Chondrocyte (in vitro differentiated cells): ENCODE measurements around the gene OR52K1. TPM values are rescaled to one million over a fixed set of nuclear protein-coding genes. Genes with fewer than 3 reads are reported as not detected.

ENCODE experiments used
- DNase-seq: peaks from one replicate; pipeline ENCODE4 v3.0.0; 2021; ENCODE audit warnings: mixed read lengths, low spot score
- H3K27ac Mint-ChIP-seq: one replicate; pipeline ENCODE4 v1.8.0; 2021; ENCODE audit warnings: mild to moderate bottlenecking, moderate library complexity, mixed read lengths; ENCODE audit not compliant: unreplicated experiment
- H3K27me3 Mint-ChIP-seq: 2 replicates; pipeline ENCODE4 v1.8.0; 2021; ENCODE audit warnings: low read depth, mixed read lengths
- H3K36me3 Mint-ChIP-seq: 2 replicates; pipeline ENCODE4 v1.8.0; 2021; ENCODE audit warnings: low read depth, mixed read lengths
- H3K4me1 Mint-ChIP-seq: 2 replicates; pipeline ENCODE4 v1.8.0; 2021; ENCODE audit warnings: low read depth, mild to moderate bottlenecking, mixed read lengths
- H3K4me3 Mint-ChIP-seq: one replicate; pipeline ENCODE4 v1.8.0; 2021; ENCODE audit warnings: mild to moderate bottlenecking, moderate library complexity, mixed read lengths; ENCODE audit not compliant: unreplicated experiment
- H3K9me3 Mint-ChIP-seq: 2 replicates; pipeline ENCODE4 v1.8.0; 2021; ENCODE audit warnings: low read depth, mixed read lengths
- total RNA-seq: library from RNA; stranded (reverse); gene quantifications from 3 replicates; pipeline ENCODE4 v1.2.1, GENCODE V29; 2021
- TF ChIP-seq, protein P1 (sequence below): fragments of 200-600 bp; sonication (generic); IDR thresholded peaks from 2 replicates; pipeline ENCODE4 v1.5.0; 2021; ENCODE audit warnings: antibody characterized with exemption, mild to moderate bottlenecking, moderate library complexity

The OR52K1 gene
- total RNA-seq, 1 donor from 2014 or later = not detected

- DNase-seq = no peak
- H3K36me3 Mint-ChIP-seq = no peaks in the 10 kb centered on the region
- H3K4me3 Mint-ChIP-seq = no peak within 1 kb of the TSS
- H3K27me3 Mint-ChIP-seq = no peaks in the 10 kb centered on the region
- no peaks in the 10 kb centered on the region for H3K4me1 Mint-ChIP-seq
- no peak within 1 kb of the TSS for H3K27ac Mint-ChIP-seq
- peaks cover 3% of the 10 kb centered on the region for H3K9me3 Mint-ChIP-seq
- TF ChIP-seq, protein P1, sequence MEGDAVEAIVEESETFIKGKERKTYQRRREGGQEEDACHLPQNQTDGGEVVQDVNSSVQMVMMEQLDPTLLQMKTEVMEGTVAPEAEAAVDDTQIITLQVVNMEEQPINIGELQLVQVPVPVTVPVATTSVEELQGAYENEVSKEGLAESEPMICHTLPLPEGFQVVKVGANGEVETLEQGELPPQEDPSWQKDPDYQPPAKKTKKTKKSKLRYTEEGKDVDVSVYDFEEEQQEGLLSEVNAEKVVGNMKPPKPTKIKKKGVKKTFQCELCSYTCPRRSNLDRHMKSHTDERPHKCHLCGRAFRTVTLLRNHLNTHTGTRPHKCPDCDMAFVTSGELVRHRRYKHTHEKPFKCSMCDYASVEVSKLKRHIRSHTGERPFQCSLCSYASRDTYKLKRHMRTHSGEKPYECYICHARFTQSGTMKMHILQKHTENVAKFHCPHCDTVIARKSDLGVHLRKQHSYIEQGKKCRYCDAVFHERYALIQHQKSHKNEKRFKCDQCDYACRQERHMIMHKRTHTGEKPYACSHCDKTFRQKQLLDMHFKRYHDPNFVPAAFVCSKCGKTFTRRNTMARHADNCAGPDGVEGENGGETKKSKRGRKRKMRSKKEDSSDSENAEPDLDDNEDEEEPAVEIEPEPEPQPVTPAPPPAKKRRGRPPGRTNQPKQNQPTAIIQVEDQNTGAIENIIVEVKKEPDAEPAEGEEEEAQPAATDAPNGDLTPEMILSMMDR = no peak
These were observed 33.5 kb upstream of the OR52K1 start, which contains the start of gene OR52K2 for GRCh38 chr11:4448995-4449394. OR52K2 (plus strand) TSS chr11:4449295; CDS start chr11:4449340, 45 bp downstream.

DNA sequence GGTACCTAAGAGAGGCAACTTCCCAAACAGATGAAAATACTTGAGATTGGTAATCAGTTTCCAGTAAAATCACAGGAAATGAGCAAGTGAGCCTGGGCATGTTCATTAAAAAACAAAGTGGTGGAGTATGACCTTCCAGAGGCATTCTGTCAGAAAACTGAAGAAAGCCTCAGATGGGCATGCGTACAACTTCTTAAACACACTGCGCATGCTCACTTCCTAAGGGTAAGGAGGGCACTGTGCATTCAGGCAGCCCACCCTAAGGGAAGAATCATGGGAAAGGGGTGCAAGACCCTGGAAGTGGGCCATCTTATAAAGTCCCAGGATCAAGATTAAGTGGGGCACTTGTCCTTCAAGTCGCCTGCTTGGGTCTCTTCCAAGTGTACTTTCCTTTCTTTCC, 29.3 kb upstream of the OR52K1 start:
- Mint-ChIP-seq H3K4me1 (no peaks in the 10 kb centered on the region), H3K27ac (no peak overlapping the region), H3K36me3 (no peaks in the 10 kb centered on the region), H3K27me3 (no peaks in the 10 kb centered on the region), H3K4me3 (no peak overlapping the region), H3K9me3 (peaks cover 5% of the 10 kb centered on the region)
- no peak for DNase-seq
- TF ChIP-seq, protein P1 = no peak

- Mint-ChIP-seq H3K9me3 (peaks cover 5% of the 10 kb centered on the region), H3K4me3 (no peak overlapping the region), H3K4me1 (no peaks in the 10 kb centered on the region), H3K27ac (no peak overlapping the region), H3K27me3 (peaks cover 2% of the 10 kb centered on the region), H3K36me3 (no peaks in the 10 kb centered on the region)
- no peak for DNase-seq
- TF ChIP-seq, protein P1 = no peak
These were observed 28.4 kb upstream of the OR52K1 start for GRCh38 chr11:4454021-4454420.

GRCh38 chr11:4455419-4455818, 27.0 kb upstream of the OR52K1 start:
- Mint-ChIP-seq H3K4me1 (peaks cover 3% of the 10 kb centered on the region), H3K27ac (no peak overlapping the region), H3K4me3 (no peak overlapping the region), H3K9me3 (peaks cover 5% of the 10 kb centered on the region), H3K27me3 (peaks cover 4% of the 10 kb centered on the region), H3K36me3 (no peaks in the 10 kb centered on the region)
- DNase-seq = no peak
- TF ChIP-seq, protein P1 = no peak

DNA sequence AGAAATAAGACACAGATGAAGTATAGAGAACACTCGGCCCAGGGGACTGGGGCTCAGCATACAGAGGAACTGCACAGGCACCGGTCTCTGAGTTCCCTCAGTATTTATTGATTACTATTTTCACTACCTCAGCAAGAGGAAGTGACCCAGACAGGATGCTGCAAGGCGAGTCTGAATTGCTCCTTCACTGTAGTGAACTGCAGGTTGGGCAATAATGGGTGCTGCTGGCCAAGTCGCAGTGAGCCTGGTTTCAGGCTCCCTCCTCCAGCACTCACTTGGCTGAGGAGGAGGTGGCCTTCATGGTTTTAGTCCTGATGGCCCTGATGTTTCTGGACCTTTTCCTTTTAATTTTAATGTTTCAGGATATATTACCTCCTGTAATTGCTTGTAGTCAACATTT, 22.9 kb upstream of the OR52K1 start:
- H3K36me3 Mint-ChIP-seq = no peaks in the 10 kb centered on the region

More for the DNA sequence above, 22.9 kb upstream of the OR52K1 start:
- Mint-ChIP-seq H3K4me3 (no peak overlapping the region), H3K27ac (no peak overlapping the region), H3K9me3 (peaks cover 10% of the 10 kb centered on the region), H3K27me3 (peaks cover 4% of the 10 kb centered on the region), H3K4me1 (peaks cover 9% of the 10 kb centered on the region)
- DNase-seq = no peak
- TF ChIP-seq, protein P1 = no peak
